Activated T-helper 17 cell treated with anti-CD3 and anti-CD28 coated beads, Interleukin-2, amount 50 U/mL, for 72 hours (primary cell): ENCODE data around the gene HDLBP. TPM values are rescaled to one million over a fixed set of nuclear protein-coding genes. Genes with fewer than 3 reads are reported as not detected.

Source experiments
- ATAC-seq: fragments of 150-1000 bp; cut with Tn5 transposase; replicated peaks from 2 replicates; pipeline ENCODE4 v1.10.0; 2021; ENCODE audit warnings: mild to moderate bottlenecking, moderate library complexity
- H3K27ac Mint-ChIP-seq: one replicate; pipeline ENCODE4 v1.8.0; 2022; ENCODE audit warnings: mixed read lengths
- H3K27me3 Mint-ChIP-seq: one replicate; pipeline ENCODE4 v1.8.0; 2022; ENCODE audit warnings: mixed read lengths
- H3K36me3 Mint-ChIP-seq: one replicate; pipeline ENCODE4 v1.8.0; 2022; ENCODE audit warnings: low read depth, mild to moderate bottlenecking, mixed read lengths
- H3K4me1 Mint-ChIP-seq: one replicate; pipeline ENCODE4 v1.8.0; 2022; ENCODE audit warnings: mixed read lengths
- H3K4me3 Mint-ChIP-seq: one replicate; pipeline ENCODE4 v1.8.0; 2022; ENCODE audit warnings: mild to moderate bottlenecking, mixed read lengths
- H3K9me3 Mint-ChIP-seq: one replicate; pipeline ENCODE4 v1.8.0; 2022; ENCODE audit warnings: mixed read lengths
- total RNA-seq, 2 donors: library from RNA; stranded (reverse); gene quantifications; one replicate each; pipeline ENCODE4 v1.2.3, GENCODE V29; 2022

HDLBP gene
- total RNA-seq, 2 donors from 2014 or later, result 303 to 319 TPM

DNA sequence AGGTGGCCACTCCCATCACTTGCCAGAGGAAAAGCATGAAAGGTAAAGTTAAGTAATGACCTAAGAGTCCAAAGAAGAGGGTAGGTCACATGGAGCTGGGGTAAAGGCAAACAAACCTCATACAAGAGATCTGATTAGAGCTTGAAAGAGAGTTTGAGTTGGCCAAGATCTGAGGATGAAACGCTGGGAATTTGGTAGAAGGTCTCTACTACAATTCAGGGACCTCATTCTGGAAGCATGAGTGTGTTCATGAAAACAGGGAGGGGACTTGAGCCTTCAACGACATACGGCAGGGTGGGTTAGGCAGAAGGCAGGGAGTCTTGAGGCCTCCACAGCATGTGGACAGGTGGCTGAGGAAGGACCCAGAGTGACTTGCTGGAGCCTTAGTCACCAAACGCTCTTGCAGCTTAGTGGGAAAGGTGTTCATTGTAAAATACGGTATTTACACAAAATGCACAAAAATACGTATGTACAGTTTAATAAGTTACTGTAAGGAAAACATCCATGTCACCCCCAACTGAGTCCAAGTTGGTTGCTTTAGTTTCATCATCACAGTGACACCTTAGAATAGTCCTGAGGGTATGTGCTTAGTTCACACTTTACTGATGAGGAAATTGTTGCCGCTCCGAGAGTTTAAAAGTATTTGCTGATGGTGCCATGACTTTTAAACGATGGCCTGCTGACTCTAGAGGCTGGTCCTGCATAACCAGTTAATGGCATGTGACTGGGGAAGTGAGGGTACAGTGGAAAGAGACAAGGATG is 35.6 kb upstream of the HDLBP start:
- Mint-ChIP-seq H3K36me3 (peaks cover 81% of the 10 kb centered on the region), H3K9me3 (no peaks in the 10 kb centered on the region), H3K27ac (no peak overlapping the region), H3K4me3 (no peak overlapping the region), H3K27me3 (no peaks in the 10 kb centered on the region), H3K4me1 (peaks cover 7% of the 10 kb centered on the region)
- ATAC-seq, result no peak

DNA sequence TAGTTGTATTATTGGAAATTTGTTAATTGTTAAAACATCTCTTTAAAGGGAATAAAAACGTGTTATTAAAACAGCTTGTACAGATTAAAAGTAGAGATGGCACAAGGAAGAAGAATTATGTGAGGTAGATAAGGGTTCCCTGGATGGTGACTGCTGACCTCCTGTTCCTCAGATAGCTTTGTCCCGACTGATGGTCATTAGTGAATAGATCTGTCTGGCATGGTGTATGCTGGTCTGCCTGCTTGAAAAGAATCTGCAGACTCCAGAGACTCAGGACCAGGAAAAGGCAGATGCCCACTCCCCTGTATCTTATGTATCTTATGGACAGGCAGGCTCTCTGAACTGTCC is 35.0 kb upstream of the HDLBP start:
- no peaks in the 10 kb centered on the region for H3K9me3 Mint-ChIP-seq
- peaks cover 87% of the 10 kb centered on the region for H3K36me3 Mint-ChIP-seq
- no peaks in the 10 kb centered on the region for H3K27me3 Mint-ChIP-seq
- no peak overlapping the region for H3K4me3 Mint-ChIP-seq
- peaks cover 7% of the 10 kb centered on the region for H3K4me1 Mint-ChIP-seq
- no peak for ATAC-seq
- H3K27ac Mint-ChIP-seq, result no peak overlapping the region

DNA sequence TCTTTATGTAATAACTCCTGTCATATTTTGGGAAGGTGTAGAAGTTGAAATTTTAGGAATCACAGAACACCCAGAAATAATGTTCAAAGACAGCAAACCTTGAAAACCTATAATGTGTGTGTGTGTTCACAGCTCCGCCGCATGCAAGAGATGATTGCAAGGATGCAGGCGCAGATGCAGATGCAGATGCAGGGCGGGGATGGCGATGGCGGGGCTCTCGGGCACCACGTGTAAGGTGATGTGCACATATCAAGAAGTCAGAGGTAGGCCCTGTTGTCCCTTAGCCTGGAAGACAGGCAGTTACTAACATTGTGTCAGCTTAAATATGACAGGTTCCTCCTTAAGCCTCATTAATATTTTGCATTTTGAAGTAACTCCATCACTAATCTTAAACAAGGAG is 34.5 kb upstream of the HDLBP start:
- no peaks in the 10 kb centered on the region for H3K9me3 Mint-ChIP-seq
- H3K27me3 Mint-ChIP-seq, result no peaks in the 10 kb centered on the region
- H3K27ac Mint-ChIP-seq, result no peak overlapping the region
- no peak for ATAC-seq
- peaks cover 7% of the 10 kb centered on the region for H3K4me1 Mint-ChIP-seq
- H3K4me3 Mint-ChIP-seq, result no peak overlapping the region
- peaks cover 93% of the 10 kb centered on the region for H3K36me3 Mint-ChIP-seq

DNA sequence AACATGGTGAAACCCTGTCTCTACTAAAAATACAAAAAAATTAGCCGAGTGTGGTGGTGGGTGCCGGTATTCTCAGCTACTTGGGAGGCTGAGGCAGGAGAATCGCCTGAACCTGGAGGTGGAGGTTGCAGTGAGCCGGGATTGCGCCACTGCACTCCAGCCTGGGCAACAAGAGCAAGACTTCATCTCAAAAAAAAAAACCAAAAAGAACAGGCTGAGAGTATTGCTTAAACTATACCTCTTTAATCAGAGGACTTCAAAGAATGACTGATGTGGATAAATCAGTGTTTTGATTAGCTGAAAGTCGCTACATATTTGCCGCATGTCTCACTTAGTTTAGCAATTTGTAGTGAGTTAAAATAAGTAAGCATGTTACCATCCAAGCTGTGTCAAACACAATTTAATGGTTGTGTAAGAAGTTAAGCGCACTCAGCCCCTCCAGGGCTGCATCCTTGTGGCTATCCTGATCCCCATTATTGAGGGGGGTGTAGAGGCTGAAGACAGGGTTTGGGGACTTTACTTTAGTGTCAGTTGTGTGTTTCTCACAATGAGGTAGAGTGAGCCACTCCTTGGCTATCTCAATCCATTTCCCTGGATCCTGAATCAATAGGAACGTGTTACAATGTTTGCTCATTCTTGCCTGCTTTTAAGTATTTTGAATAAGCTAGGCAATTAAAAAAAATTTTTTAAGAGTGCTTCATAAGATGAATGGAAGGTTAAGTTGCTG is 29.6 kb upstream of the HDLBP start:
- Mint-ChIP-seq H3K9me3 (no peaks in the 10 kb centered on the region), H3K4me3 (no peak overlapping the region), H3K4me1 (peaks cover 12% of the 10 kb centered on the region), H3K27me3 (no peaks in the 10 kb centered on the region), H3K27ac (no peak overlapping the region), H3K36me3 (peaks cover 100% of the 10 kb centered on the region)
- ATAC-seq, result no peak

DNA sequence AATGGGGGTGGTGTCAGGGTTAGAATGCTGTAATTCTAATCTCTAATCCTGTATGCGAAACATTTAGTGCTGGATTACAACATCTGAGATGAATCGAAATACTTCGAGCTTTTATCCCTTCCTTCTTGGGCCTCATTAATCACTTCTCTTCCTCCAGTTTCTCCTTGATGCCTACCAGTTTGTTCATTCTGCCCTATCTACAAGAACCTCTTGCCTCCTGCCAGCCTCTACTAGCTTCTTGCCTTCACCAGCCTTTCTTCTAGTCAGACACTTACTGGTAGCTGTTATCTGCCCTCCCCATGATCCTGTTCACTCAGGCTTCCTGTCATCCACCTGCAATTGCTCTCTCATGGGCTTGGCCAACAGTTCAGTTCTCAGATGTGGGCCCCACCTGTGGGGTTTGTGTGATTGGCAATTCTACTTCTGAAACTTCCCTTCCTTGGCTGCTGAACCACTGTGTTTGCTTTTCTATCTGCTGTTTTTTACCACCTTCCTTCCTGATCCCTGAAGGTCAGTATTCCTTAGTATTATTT is 25.2 kb upstream of the HDLBP start:
- Mint-ChIP-seq H3K4me3 (no peak overlapping the region), H3K27me3 (no peaks in the 10 kb centered on the region), H3K9me3 (no peaks in the 10 kb centered on the region), H3K4me1 (peaks cover 26% of the 10 kb centered on the region), H3K27ac (peak overlapping the region; percentile 75), H3K36me3 (peaks cover 96% of the 10 kb centered on the region)
- no peak for ATAC-seq

DNA sequence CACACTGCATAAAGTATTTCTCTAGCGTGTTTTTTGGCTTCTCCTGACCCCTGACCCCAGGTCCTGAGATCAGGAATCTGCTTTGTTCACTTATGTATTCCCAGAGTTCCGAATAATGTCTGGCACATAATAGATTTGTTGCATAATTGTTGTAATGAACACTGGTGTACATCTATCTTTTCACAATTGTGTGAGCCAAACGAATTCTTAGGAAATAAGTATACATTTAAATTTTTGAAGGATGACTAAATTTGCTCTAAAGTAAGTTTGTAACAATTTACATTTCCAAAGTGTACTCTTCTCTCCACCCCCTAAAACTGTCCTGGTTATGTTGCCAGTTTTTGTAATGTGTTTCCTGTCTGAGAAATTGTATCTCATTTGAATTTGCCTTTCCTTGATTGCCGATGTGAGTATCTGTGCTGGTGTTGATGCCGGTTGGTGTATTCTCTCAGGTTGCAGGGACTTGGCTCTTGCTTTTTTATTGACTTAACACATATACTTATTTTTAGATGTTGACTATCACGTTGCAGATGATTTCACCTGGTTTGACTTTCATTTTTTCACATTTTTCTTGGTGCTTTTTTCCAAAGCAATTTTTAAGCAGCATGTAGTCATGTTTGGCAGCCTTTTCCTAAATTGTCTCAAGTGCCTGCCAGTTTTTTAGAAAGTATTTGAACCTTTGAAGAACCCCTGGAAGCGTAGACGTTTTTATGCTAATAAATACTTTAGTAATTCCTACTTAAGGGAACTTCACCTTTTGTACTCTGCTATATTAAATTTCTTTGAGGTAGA is 24.6 kb upstream of the HDLBP start:
- no peak for ATAC-seq
- peaks cover 26% of the 10 kb centered on the region for H3K4me1 Mint-ChIP-seq
- no peak overlapping the region for H3K4me3 Mint-ChIP-seq
- H3K27me3 Mint-ChIP-seq, result no peaks in the 10 kb centered on the region
- no peaks in the 10 kb centered on the region for H3K9me3 Mint-ChIP-seq
- H3K27ac Mint-ChIP-seq, result peak overlapping the region; percentile 75
- peaks cover 96% of the 10 kb centered on the region for H3K36me3 Mint-ChIP-seq

DNA sequence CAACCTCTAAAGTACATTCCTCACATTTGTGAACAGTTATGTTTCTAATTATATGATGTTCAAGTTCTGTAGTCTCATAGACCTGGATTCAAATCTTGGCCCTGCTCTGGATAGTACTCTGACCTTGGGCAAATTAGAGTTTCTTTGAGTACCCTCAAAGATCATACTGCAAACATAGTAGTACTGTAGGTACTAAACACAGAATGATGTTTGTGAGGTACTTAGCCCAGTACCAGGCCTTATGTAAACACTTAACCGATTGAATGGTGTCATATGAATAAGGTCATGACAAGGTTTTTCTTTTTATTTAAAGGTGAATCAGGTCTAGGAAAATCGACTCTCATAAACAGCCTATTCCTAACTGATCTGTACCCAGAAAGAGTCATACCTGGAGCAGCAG is 19.3 kb upstream of the HDLBP start:
- Mint-ChIP-seq H3K4me1 (peaks cover 20% of the 10 kb centered on the region), H3K4me3 (no peak overlapping the region), H3K36me3 (peaks cover 93% of the 10 kb centered on the region), H3K9me3 (no peaks in the 10 kb centered on the region), H3K27me3 (no peaks in the 10 kb centered on the region), H3K27ac (no peak overlapping the region)
- ATAC-seq, result no peak

DNA sequence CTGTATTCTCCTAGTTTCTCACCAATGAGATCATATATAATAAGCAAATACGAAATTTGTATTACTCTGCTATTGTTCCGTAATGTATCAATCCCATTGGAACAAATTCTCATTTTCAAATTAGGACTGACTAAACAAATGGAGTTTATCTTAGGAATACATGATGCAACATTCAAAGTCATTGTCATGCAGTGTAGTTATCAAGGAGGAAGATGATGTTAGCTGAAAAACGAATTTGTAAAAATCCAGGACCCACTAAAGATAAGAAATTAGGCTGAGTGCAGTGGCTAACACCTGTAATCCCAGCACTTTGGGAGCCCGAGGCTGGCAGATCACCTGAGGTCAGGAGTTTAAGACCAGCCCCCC is 15.1 kb upstream of the HDLBP start:
- no peaks in the 10 kb centered on the region for H3K9me3 Mint-ChIP-seq
- H3K27ac Mint-ChIP-seq, result no peak overlapping the region
- peaks cover 17% of the 10 kb centered on the region for H3K4me1 Mint-ChIP-seq
- ATAC-seq, result no peak
- H3K27me3 Mint-ChIP-seq, result no peaks in the 10 kb centered on the region
- no peak overlapping the region for H3K4me3 Mint-ChIP-seq
- H3K36me3 Mint-ChIP-seq, result peaks cover 97% of the 10 kb centered on the region

DNA sequence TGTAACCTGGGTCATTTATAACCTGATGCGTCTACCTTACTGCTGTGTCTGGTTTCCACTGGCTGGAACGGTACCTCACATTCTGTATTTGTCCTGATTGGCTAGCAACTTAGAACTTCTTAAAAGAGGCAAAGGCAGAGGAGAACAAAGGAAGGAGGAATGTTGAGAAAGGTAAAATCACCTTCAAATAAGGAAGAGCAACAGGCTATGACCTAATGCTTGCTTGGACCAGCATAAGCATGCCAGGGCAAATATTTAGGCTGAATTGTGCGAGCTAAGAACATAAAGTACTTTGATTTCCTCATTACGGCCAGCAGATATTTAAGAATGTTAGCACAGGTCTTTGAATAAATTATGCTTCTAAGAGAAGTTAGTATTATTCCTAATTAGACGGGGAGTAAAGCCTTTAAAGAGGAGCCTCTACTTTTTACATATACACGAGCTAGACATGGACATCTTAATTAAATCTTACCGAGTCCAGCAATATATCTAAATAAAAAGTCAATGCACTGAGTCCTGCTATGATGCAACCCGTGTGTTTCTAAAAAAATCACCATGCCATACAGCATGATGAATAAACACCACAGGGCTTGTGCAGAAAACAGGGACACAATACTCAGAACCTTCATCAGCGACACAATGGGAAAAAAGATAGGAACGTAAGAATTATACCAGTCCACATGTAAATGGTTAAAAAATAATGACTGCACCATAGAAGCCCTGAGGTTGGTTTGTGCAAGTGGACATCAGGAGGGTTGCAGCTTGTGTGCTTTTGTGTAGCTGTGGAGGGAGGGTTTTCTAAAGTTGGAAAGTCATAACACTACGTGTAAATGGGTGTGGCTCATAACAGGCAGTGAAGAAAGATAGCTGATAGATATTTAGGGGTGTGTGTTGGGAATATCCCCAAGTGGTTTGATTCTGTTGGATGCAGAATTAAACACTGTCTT is 14.5 kb upstream of the HDLBP start:
- Mint-ChIP-seq H3K4me1 (peaks cover 22% of the 10 kb centered on the region), H3K27ac (no peak overlapping the region), H3K36me3 (peaks cover 97% of the 10 kb centered on the region), H3K27me3 (no peaks in the 10 kb centered on the region), H3K9me3 (no peaks in the 10 kb centered on the region), H3K4me3 (no peak overlapping the region)
- no peak for ATAC-seq

DNA sequence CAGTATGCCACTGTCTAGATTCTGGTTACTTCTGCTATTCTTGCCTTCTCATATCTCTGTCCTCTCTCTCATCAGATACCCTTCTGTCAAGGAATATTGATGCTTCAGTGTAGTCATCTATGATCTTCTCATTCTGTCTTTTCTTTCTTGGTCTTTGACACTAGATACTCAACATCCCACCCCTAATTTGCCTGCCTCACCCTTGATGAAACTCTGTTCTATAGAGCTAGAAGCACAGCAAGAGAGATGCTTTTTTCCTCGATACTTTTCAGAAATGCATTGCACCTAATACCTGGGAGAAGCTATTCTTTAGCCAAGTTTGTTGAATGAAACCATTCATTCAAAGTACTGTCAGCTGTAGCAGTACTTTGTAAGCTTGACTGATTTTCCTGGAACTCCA is 9.8 kb upstream of the HDLBP start:
- Mint-ChIP-seq H3K27ac (no peak overlapping the region), H3K27me3 (no peaks in the 10 kb centered on the region), H3K4me1 (peaks cover 41% of the 10 kb centered on the region), H3K36me3 (peaks cover 89% of the 10 kb centered on the region), H3K4me3 (no peak overlapping the region), H3K9me3 (no peaks in the 10 kb centered on the region)
- ATAC-seq, result no peak

DNA sequence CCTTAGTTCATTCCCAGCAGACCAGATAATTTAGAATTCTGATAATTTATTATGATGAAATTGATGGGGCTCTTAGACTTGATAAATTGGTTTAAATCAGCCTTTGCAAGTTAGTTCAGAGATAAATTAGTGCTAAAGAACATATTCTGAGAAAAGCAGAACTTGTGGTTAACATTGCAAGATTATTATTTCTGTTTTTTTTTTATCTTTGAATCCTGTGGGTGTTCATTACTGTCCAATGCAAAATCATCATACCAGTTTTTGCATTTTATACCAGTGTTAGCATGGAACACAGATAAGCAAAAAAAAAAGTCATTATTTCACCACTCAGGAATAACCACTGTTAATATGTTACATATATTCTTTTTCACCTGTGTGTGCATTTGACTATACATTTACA is 9.3 kb upstream of the HDLBP start:
- no peak for ATAC-seq
- H3K9me3 Mint-ChIP-seq, result no peaks in the 10 kb centered on the region
- H3K27ac Mint-ChIP-seq, result no peak overlapping the region
- no peak overlapping the region for H3K4me3 Mint-ChIP-seq
- peaks cover 45% of the 10 kb centered on the region for H3K4me1 Mint-ChIP-seq
- H3K27me3 Mint-ChIP-seq, result no peaks in the 10 kb centered on the region
- H3K36me3 Mint-ChIP-seq, result peaks cover 89% of the 10 kb centered on the region

DNA sequence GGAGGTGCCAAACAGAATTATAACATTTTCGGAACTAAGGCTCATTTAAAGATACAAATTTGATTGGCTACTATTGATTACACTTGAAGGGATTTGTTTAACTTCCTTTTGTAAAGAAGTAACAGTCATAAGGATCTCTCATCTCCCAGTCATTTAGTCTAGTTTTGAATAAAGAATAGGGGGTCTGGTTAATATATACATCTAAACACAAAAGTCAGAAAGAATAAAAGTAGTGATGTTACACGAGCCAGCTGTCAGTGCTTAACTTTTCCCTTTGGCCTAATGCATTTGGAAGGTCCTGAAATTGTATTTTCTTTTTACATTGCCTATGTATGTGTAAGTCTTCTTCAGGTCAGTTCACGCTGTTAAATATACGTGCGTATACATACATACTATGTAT is 8.3 kb upstream of the HDLBP start:
- H3K27ac Mint-ChIP-seq, result no peak overlapping the region
- ATAC-seq, result no peak
- peaks cover 89% of the 10 kb centered on the region for H3K36me3 Mint-ChIP-seq
- H3K4me1 Mint-ChIP-seq, result peaks cover 50% of the 10 kb centered on the region
- H3K27me3 Mint-ChIP-seq, result no peaks in the 10 kb centered on the region
- no peaks in the 10 kb centered on the region for H3K9me3 Mint-ChIP-seq
- no peak overlapping the region for H3K4me3 Mint-ChIP-seq

DNA sequence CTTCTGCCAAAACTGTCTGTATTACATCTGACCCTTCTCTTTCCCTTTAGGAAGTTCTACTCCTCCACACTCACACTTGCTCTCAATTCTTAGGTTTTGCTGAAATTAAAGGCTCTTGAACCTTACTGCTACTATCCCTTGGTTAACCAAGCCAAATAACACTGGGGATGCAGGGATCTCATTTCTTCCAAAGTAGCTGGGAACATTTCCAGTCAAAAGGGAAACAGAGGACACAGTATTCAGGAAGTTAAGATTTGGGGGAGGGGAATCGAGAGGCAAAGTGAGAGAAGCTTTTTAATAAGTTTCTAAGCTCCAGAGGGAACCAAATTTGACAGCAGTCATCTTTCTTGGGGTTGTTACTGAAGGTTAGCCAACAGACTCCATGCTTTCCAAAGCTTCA is 6.4 kb upstream of the HDLBP start:
- H3K4me1 Mint-ChIP-seq, result peaks cover 57% of the 10 kb centered on the region
- no peaks in the 10 kb centered on the region for H3K9me3 Mint-ChIP-seq
- peak overlapping the region; percentile 94 for H3K4me3 Mint-ChIP-seq
- H3K36me3 Mint-ChIP-seq, result peaks cover 89% of the 10 kb centered on the region
- no peaks in the 10 kb centered on the region for H3K27me3 Mint-ChIP-seq
- no peak for ATAC-seq
- peak overlapping the region; percentile 53 for H3K27ac Mint-ChIP-seq

DNA sequence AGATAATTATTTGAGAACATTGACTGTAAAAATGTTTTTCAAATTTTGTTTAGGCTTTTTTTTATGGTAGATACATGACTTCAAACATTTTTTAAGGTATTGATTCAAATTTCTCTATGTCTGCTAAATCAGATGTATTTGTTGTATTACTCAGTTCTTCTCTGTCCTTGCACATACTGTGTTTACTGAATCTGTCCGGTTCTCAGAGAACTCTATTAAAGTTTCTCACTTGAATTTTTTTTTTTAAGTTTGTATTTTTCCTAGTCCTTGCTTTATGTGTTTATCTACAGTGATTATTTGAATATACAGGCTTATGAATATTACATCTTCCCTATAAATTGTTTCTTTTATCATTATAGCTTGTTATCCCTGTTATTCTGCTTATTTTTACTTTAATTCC is 5.6 kb upstream of the HDLBP start:
- Mint-ChIP-seq H3K9me3 (no peaks in the 10 kb centered on the region), H3K27me3 (no peaks in the 10 kb centered on the region), H3K4me3 (peak overlapping the region; percentile 94), H3K4me1 (peaks cover 59% of the 10 kb centered on the region), H3K27ac (peak overlapping the region; percentile 53), H3K36me3 (peaks cover 89% of the 10 kb centered on the region)
- no peak for ATAC-seq
